A673 (cell line): ENCODE measurements around the gene SOX5. TPM values are rescaled to one million over a fixed set of nuclear protein-coding genes. Genes with fewer than 3 reads are reported as not detected.

Experiments
- BruUV-seq: library from RNA; stranded (reverse); fragments of 400-500 nt; replicated peaks from 2 replicates; lab custom pipeline; 2021; lab: Mats Ljungman, UMichigan
- CTCF ChIA-PET: fragments of 300-600 bp; sonication (Branson Sonifier 250); formaldehyde crosslinking; loops from one replicate; lab custom pipeline; 2022; ENCODE audit warnings: antibody characterized with exemption; lab: Charles Lee
- POLR2A ChIA-PET: fragments of 300-600 bp; sonication (Branson Sonifier 250); formaldehyde crosslinking; loops from one replicate; lab custom pipeline; 2022; ENCODE audit warnings: antibody characterized with exemption; ENCODE audit not compliant: low non-redundant PET; lab: Charles Lee
- DNase-seq: peaks from one replicate; pipeline ENCODE4 v3.0.0-alpha.2; 2015; ENCODE audit warnings: low spot score
- H3K27ac ChIP-seq: fragments of 200-600 bp; sonication (generic); 2 replicates; pipeline ENCODE4 v1.5.1; 2016; ENCODE audit warnings: mixed run types, low read depth, mild to moderate bottlenecking, mixed read lengths, antibody characterized with exemption, low read length; ENCODE audit not compliant: poor library complexity, severe bottlenecking
- H3K27me3 ChIP-seq: fragments of 200-600 bp; sonication (generic); replicated peaks from 2 replicates; pipeline ENCODE4 v1.6.1; 2017; ENCODE audit warnings: mixed run types, low read depth, mild to moderate bottlenecking, mixed read lengths, antibody characterized with exemption, low read length; ENCODE audit not compliant: insufficient read depth, poor library complexity
- H3K36me3 ChIP-seq: fragments of 200-600 bp; sonication (generic); 2 replicates; pipeline ENCODE4 v1.6.1; 2016; ENCODE audit warnings: mixed run types, mild to moderate bottlenecking, mixed read lengths, antibody characterized with exemption, low read length; ENCODE audit not compliant: insufficient read depth, poor library complexity, severe bottlenecking
- H3K4me1 ChIP-seq: fragments of 200-600 bp; sonication (generic); 2 replicates; pipeline ENCODE4 v1.6.1; 2017; ENCODE audit warnings: mixed run types, mild to moderate bottlenecking, mixed read lengths, antibody characterized with exemption, low read length; ENCODE audit not compliant: insufficient read depth, poor library complexity, severe bottlenecking
- H3K4me3 ChIP-seq: fragments of 200-600 bp; sonication (generic); 2 replicates; pipeline ENCODE4 v1.5.1; 2016; ENCODE audit warnings: low read depth, mixed run types, mild to moderate bottlenecking, mixed read lengths, low read length; ENCODE audit not compliant: poor library complexity, severe bottlenecking
- H3K9me3 ChIP-seq: fragments of 200-600 bp; sonication (generic); 2 replicates; pipeline ENCODE4 v1.6.1; 2016; ENCODE audit warnings: mixed run types, low read depth, mild to moderate bottlenecking, mixed read lengths, antibody characterized with exemption, low read length; ENCODE audit not compliant: poor library complexity, severe bottlenecking
- CTCF ChIP-seq: fragments of 300-800, 200-600 bp; sonication (generic); conservative IDR thresholded peaks from 2 replicates; pipeline ENCODE4 v1.5.1; 2017; ENCODE audit warnings: low read depth, mild to moderate bottlenecking, antibody characterized with exemption, low read length, moderate library complexity, mixed read lengths
- EZH2 ChIP-seq: fragments of 200-600 bp; sonication (generic); IDR thresholded peaks from 2 replicates; pipeline ENCODE4 v1.6.1; 2017; ENCODE audit warnings: borderline replicate concordance, low read depth, mild to moderate bottlenecking, mixed read lengths, antibody characterized with exemption, low read length; ENCODE audit not compliant: poor library complexity, severe bottlenecking
- intact Hi-C: fragments of 100-400 bp; cut with micrococcal nuclease; formaldehyde crosslinking; loops from one replicate; pipeline ENCODE4 v1.10.0; 2022; ENCODE audit not compliant: unreplicated experiment
- total RNA-seq: library from RNA; stranded (reverse); gene quantifications from 2 replicates; pipeline ENCODE4 v1.2.3, GENCODE V29; 2021

The SOX5 gene
- total RNA-seq, 1 experiment from 2014 or later, result 11.9 TPM

GRCh38 chr12:23867794-23868193 is 81.7 kb downstream of the SOX5 start:
- intact Hi-C loops, result no loop called here
- peaks cover 5% of the 10 kb centered on the region for H3K4me1 ChIP-seq
- ChIA-PET CTCF (no interaction called here), POLR2A (interaction anchor here (0.7 kb wide), 1 partner anchor 1877 kb away, joined by 13 read pairs; no protein-coding TSS in a partner anchor)
- no peaks in the 10 kb centered on the region for H3K36me3 ChIP-seq
- BruUV-seq, result no TSS peak
- H3K27ac ChIP-seq, result no peak overlapping the region
- H3K4me3 ChIP-seq, result no peak overlapping the region
- TF ChIP-seq CTCF (no peak), EZH2 (no peak)
- no peak for DNase-seq
- no peaks in the 10 kb centered on the region for H3K9me3 ChIP-seq
- H3K27me3 ChIP-seq, result no peaks in the 10 kb centered on the region

GRCh38 chr12:23862701-23863100 is 86.8 kb downstream of the SOX5 start:
- POLR2A ChIA-PET, result no interaction called here

DNA sequence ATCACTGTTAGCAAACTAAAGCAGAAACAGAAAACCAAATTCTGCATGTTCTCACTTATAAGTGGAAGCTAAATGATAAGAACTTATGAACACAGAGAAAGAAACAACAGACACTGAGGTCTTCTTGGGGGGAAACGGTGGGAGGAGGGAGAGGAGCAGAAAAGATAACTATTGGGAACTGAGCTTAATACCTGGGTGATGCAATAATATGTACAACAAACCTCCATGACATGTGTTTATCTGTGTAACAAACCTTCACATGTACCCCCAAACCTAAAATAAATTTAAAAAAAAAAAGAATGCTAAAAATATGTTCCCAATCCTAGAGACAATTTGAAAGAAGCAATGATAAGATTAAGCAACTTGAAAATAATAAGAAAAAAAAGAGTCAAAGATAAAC is 89.5 kb downstream of the SOX5 start:
- Histone ChIP-seq H3K4me3 (no peak overlapping the region), H3K27ac (no peak overlapping the region), H3K9me3 (no peaks in the 10 kb centered on the region), H3K4me1 (no peaks in the 10 kb centered on the region), H3K36me3 (no peaks in the 10 kb centered on the region), H3K27me3 (no peaks in the 10 kb centered on the region)
- ChIA-PET CTCF (no interaction called here), POLR2A (no interaction called here)
- no peak for TF ChIP-seq CTCF
- TF ChIP-seq EZH2, result no peak
- BruUV-seq, result no TSS peak
- intact Hi-C loops, result no loop called here
- no peak for DNase-seq

More at GRCh38 chr12:23862701-23863100, 86.8 kb downstream of the SOX5 start:
- Histone ChIP-seq H3K9me3 (no peaks in the 10 kb centered on the region), H3K36me3 (no peaks in the 10 kb centered on the region), H3K27ac (no peak overlapping the region), H3K27me3 (no peaks in the 10 kb centered on the region), H3K4me1 (no peaks in the 10 kb centered on the region), H3K4me3 (no peak overlapping the region)
- intact Hi-C loops, result no loop called here
- CTCF ChIA-PET, result no interaction called here
- TF ChIP-seq CTCF (no peak), EZH2 (no peak)
- DNase-seq, result no peak
- no TSS peak for BruUV-seq
